Epidermal melanocyte (primary cell): ENCODE results near the gene ZNF423.

ENCODE experiments used
- DNase-seq: peaks from one replicate; pipeline ENCODE4 v3.0.0; 2011; ENCODE audit warnings: low spot score; ENCODE audit not compliant: insufficient read length

ZNF423 gene

GRCh38 chr16:49495596-49496355 lies 360.1 kb downstream of the ZNF423 start:
- DNase-seq = no peak

- no peak for DNase-seq
These were observed 360.9 kb downstream of the ZNF423 start for GRCh38 chr16:49494891-49495566.

GRCh38 chr16:49494474-49494873 lies 361.4 kb downstream of the ZNF423 start:
- no peak for DNase-seq

GRCh38 chr16:49493836-49494235 lies 362.1 kb downstream of the ZNF423 start:
- DNase-seq = no peak

- no peak for DNase-seq
These were observed 362.9 kb downstream of the ZNF423 start for GRCh38 chr16:49492896-49493626.

GRCh38 chr16:49491771-49492761 lies 363.8 kb downstream of the ZNF423 start:
- no peak for DNase-seq

- DNase-seq = no peak
These were observed 364.7 kb downstream of the ZNF423 start for GRCh38 chr16:49491106-49491670.

- no peak for DNase-seq
These were observed 365.6 kb downstream of the ZNF423 start for GRCh38 chr16:49490321-49490705.

GRCh38 chr16:49489686-49490320 lies 366.1 kb downstream of the ZNF423 start:
- no peak for DNase-seq

GRCh38 chr16:49488740-49489525 lies 367.0 kb downstream of the ZNF423 start:
- no peak for DNase-seq

GRCh38 chr16:49488336-49488735 lies 367.6 kb downstream of the ZNF423 start:
- DNase-seq = no peak

- DNase-seq = no peak
These were observed 368.2 kb downstream of the ZNF423 start for GRCh38 chr16:49487746-49488145.

- no peak for DNase-seq
These were observed 369.5 kb downstream of the ZNF423 start for GRCh38 chr16:49486400-49486799.

GRCh38 chr16:49485663-49486062 lies 370.2 kb downstream of the ZNF423 start:
- DNase-seq = no peak

GRCh38 chr16:49484936-49485335 lies 371.0 kb downstream of the ZNF423 start:
- no peak for DNase-seq

- no peak for DNase-seq
These were observed 371.5 kb downstream of the ZNF423 start for GRCh38 chr16:49484451-49484849.

- DNase-seq = no peak
These were observed 372.1 kb downstream of the ZNF423 start for GRCh38 chr16:49483651-49484450.

GRCh38 chr16:49483251-49483650 lies 372.7 kb downstream of the ZNF423 start:
- DNase-seq = no peak

GRCh38 chr16:49482690-49483089 lies 373.2 kb downstream of the ZNF423 start:
- no peak for DNase-seq
